Motor neuron (in vitro differentiated cells): Measurements from ENCODE around the gene EIF5AL1. TPM values are rescaled to one million over a fixed set of nuclear protein-coding genes. Genes with fewer than 3 reads are reported as not detected.
A peak's percentile ranks its signal among the peaks of the same experiment; 100 is the strongest.

ENCODE experiments used
- ATAC-seq, 8 experiments: fragments of 200-7000 bp; cut with Tn5 transposase; replicated peaks in 6 of 8; 2 replicates each; pipeline ENCODE4 v1.8.0; 2021; ENCODE audit warnings: mild to moderate bottlenecking in 8 of 8, moderate library complexity in 8 of 8
- H3K27ac ChIP-seq, 2 donors: fragments of 250-450 bp; sonication (Bioruptor Pico); 2 replicates each; pipeline ENCODE4 v1.9.0; 2021; ENCODE audit warnings: antibody characterized with exemption in 2 of 2, mild to moderate bottlenecking in 2 of 2, moderate library complexity in 1 of 2
- H3K4me1 ChIP-seq, 2 donors: fragments of 250-450 bp; sonication (Bioruptor Pico); replicated peaks in 1 of 2; 2 replicates each; pipeline ENCODE4 v1.6.1; 2021; ENCODE audit warnings: antibody characterized with exemption in 2 of 2, mild to moderate bottlenecking in 2 of 2, moderate library complexity in 1 of 2
- H3K4me3 ChIP-seq, 5 donors: fragments of 250-450 bp; sonication (Bioruptor Pico); 2 replicates each; pipeline ENCODE4 v1.9.0; 2021; ENCODE audit warnings: antibody characterized with exemption in 5 of 5, mild to moderate bottlenecking in 5 of 5, moderate library complexity in 4 of 5
- WGBS, 10 experiments: fragments of 450-650 bp; shearing (Covaris generic); methylation state at CpG; one replicate each; pipeline ENCODE4 v1.0.0; 2022; 5-methylcytosine and 5-hydroxymethylcytosine counted together
- in situ Hi-C, 9 experiments: fragments of 400-800 bp; cut with MboI; loops; one replicate each; pipeline ENCODE4 v1.15.0; 2021; ENCODE audit warnings: low sequenced_read_pairs in 9 of 9, low pct_unique_long_range_greater_than_20kb in 2 of 9; ENCODE audit not compliant: unreplicated experiment in 9 of 9
- total RNA-seq, 8 experiments: library from RNA; unstranded; fragments of 300-600 nt; gene quantifications; 2 replicates each; pipeline versions ENCODE4 v1.2.3 to v1.2.4, GENCODE V29; 2022

Gene EIF5AL1
- total RNA-seq, 8 experiments from 2014 or later: 0.05 to 0.66 (median 0.23) TPM

- in situ Hi-C loops: no loop called here
- WGBS, 10 experiments: 54 to 100% (median 81%) methylated on average over 1 to 3 of the region's 3 CpGs
- Histone ChIP-seq H3K27ac (no peak overlapping the region), H3K4me1 (no peaks in the 10 kb centered on the region), H3K4me3 (no peak overlapping the region)
- ATAC-seq: no peak
These were observed 36.5 kb upstream of the EIF5AL1 start for GRCh38 chr10:79475877-79476276.

DNA sequence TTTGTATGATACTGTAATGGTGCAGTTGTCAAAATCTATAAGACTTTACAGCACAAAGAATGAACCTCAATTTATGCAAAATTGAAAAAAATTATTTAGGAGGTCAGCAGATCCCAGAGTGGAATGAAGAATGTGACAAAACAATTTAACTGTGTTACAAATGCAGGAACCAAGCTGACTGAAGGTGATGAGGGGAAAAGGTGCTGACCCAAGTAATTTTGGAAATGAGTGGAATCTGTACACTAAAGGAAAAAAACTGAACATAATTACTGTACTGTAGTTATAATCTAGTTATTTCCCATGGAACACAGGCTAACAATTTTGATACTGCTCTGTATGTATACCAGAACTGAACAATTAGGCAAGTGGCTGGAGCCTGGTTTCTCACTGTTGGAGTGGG is 35.7 kb upstream of the EIF5AL1 start:
- in situ Hi-C loops: no loop called here
- H3K4me3 ChIP-seq: no peak overlapping the region
- no peaks in the 10 kb centered on the region for H3K4me1 ChIP-seq
- no peak for ATAC-seq
- no peak overlapping the region for H3K27ac ChIP-seq

DNA sequence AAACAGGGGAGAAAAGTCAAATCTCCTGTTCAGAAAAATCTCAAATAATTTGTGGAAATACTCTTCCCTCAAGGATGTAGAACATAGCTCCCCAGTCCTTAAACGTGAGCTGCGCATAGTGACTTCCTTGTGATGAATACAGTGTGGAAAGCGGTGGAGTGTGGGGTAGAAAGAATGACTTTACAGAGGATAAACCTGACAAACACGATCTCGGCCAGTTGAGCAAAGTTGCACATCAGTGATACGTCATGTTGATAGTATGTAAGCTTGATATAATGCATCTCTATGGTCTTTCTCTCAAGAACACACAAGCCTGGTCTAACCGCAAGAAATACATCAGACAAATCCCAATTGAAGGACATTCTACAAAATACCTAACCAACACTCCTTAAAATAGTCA is 34.9 kb upstream of the EIF5AL1 start:
- H3K4me1 ChIP-seq: no peaks in the 10 kb centered on the region
- H3K27ac ChIP-seq: no peak overlapping the region
- no peak overlapping the region for H3K4me3 ChIP-seq
- ATAC-seq: no peak
- in situ Hi-C loops: no loop called here
- 53 to 100% (median 82%) methylated on average over 3 to 7 of the region's 7 CpGs; no CpG with 5 or more reads in 1 of the 10 experiments for WGBS, 10 experiments

GRCh38 chr10:79479283-79479909 is 32.9 kb upstream of the EIF5AL1 start:
- no peaks in the 10 kb centered on the region for H3K4me1 ChIP-seq
- ATAC-seq: no peak
- in situ Hi-C loops: no loop called here
- H3K27ac ChIP-seq: no peak overlapping the region
- WGBS, 10 experiments: 48 to 100% (median 80%) methylated on average over 1 to 3 of the region's 3 CpGs; no CpG with 5 or more reads in 1 of the 10 experiments
- no peak overlapping the region for H3K4me3 ChIP-seq

DNA sequence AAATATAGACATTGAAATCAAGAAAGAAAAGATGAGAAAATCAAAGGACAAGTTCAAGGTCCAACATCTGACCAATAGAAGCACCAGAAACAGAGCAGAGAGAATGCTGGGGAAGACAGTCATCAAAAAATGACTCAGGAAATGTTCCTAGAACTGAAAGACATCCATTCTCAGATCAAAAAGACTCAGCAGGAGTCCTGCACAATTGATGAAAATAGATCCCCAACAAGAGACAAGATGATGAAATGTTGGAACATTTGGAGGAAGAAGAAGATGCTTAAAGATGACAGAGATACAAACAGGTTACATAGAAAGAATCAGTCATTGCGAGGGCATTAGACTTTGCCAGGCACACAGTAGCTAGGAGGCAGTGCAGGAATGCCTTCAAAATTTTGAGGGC is 30.0 kb upstream of the EIF5AL1 start:
- peak in 1 of 8 experiments; percentile 25 for ATAC-seq
- Histone ChIP-seq H3K27ac (no peak overlapping the region), H3K4me1 (no peaks in the 10 kb centered on the region), H3K4me3 (no peak overlapping the region)
- in situ Hi-C loops: no loop called here
- WGBS, 10 experiments: 40 to 100% (median 83%) methylated on average over 1 of the region's 1 CpG; no CpG with 5 or more reads in 3 of the 10 experiments

GRCh38 chr10:79482741-79483140 is 29.6 kb upstream of the EIF5AL1 start:
- Histone ChIP-seq H3K4me1 (no peaks in the 10 kb centered on the region), H3K27ac (no peak overlapping the region), H3K4me3 (no peak overlapping the region)
- in situ Hi-C loops: no loop called here
- WGBS, 10 experiments: 17 to 48% (median 32%) methylated on average over 1 to 4 of the region's 4 CpGs; no CpG with 5 or more reads in 1 of the 10 experiments
- no peak for ATAC-seq

DNA sequence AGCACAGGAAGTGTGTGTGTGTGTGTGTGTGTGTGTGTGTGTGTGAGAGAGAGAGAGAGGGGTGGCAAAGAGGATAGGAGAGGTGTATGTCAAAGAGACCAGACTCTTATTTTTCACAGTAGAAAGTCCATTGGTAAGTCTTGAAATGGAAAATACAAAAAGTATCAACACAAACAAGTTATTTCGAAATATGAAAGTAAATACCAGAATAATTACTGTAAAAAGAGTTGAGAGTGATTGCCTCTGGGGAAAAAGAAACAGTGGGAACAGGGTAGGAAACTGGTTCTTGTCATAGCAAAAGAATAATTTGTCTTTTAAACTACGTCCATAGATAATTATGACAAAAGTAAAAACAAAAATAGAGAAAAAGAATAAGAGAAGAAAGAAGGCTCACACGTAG is 29.0 kb upstream of the EIF5AL1 start:
- H3K4me1 ChIP-seq: no peaks in the 10 kb centered on the region
- in situ Hi-C loops: no loop called here
- WGBS, 10 experiments: 35 to 100% (median 89%) methylated on average over 1 to 3 of the region's 3 CpGs; no CpG with 5 or more reads in 1 of the 10 experiments
- no peak overlapping the region for H3K4me3 ChIP-seq
- ATAC-seq: no peak
- no peak overlapping the region for H3K27ac ChIP-seq

GRCh38 chr10:79483948-79484347 is 28.4 kb upstream of the EIF5AL1 start:
- Histone ChIP-seq H3K4me1 (no peaks in the 10 kb centered on the region), H3K27ac (no peak overlapping the region), H3K4me3 (no peak overlapping the region)
- whole genome bisulfite sequencing, 10 experiments: 7 to 100% (median 100%) methylated on average over 1 to 2 of the region's 2 CpGs; no CpG with 5 or more reads in 7 of the 10 experiments
- in situ Hi-C loops: no loop called here
- ATAC-seq: peak in 3 of 8 experiments; percentile 36 to 62 (median 51)

DNA sequence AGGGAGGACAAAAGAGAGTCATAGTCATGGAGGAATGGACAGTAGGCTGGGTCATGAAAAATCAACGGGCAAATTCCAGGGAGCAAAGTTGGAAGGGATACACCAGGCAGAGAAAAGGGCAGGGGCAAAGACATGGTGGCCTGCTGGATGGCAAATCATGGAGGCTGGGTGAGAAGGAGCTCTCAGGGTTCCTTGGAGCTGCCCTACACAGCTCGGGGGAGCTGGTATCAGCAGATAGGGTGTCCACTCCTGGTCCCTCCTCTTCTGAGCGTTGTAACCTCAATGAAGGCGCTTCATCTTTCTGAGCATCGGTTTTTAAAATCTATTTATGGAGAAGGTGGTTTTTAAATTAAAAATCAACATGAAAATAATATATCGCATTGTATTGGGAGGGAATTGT is 27.9 kb upstream of the EIF5AL1 start:
- H3K4me1 ChIP-seq: no peaks in the 10 kb centered on the region
- ATAC-seq: no peak
- no peak overlapping the region for H3K27ac ChIP-seq
- in situ Hi-C loops: no loop called here
- WGBS, 10 experiments: 47 to 100% (median 93%) methylated on average over 1 to 4 of the region's 6 CpGs; no CpG with 5 or more reads in 1 of the 10 experiments
- no peak overlapping the region for H3K4me3 ChIP-seq

DNA sequence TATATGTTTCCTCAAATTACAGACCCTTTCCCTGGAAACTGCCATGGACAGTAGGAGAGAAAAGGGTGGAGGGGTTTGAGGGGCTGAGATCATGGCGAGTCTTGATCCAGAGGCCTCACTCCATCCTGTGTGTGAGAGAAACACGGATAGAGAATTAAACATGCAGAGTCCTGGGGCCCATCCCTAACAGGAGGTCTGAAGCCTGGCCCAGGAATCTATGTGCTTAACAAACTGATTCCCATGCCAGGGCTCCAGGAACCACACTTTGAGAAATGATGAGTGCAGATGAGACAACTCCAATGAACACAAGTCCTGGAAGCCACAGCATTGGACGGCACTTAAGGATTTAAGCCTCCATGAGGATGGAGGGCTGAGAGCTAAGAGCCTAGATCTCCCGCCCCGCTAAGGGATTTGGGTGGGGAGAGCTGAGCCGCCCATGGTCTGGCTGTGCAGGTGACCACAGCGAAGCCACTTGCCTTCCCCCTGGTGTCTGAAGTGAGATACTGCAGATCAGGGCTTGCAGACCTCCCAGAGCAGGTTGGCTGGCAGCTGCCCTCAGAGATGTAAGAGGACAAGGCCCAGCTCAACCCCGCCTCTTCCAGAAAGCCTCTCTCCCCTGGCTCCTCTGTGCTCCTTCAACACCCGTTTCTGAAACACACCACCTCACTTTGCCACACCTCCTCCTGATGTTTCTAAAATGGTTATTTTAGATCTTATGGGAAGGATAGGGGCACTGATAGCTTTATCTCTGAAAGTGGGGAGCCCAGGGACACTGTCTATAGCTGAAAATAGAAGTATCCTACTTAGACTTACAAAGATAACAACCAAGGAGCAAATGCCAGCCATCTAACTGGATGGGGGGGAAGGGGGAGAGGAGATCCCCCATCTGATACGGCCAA is 24.8 kb upstream of the EIF5AL1 start:
- WGBS, 10 experiments: 39 to 100% (median 61%) methylated on average over 1 to 5 of the region's 10 CpGs; no CpG with 5 or more reads in 1 of the 10 experiments
- H3K27ac ChIP-seq: no peak overlapping the region
- no peaks in the 10 kb centered on the region for H3K4me1 ChIP-seq
- ATAC-seq: peak; percentile 39 to 95 (median 86)
- no peak overlapping the region for H3K4me3 ChIP-seq
- in situ Hi-C loops: no loop called here

DNA sequence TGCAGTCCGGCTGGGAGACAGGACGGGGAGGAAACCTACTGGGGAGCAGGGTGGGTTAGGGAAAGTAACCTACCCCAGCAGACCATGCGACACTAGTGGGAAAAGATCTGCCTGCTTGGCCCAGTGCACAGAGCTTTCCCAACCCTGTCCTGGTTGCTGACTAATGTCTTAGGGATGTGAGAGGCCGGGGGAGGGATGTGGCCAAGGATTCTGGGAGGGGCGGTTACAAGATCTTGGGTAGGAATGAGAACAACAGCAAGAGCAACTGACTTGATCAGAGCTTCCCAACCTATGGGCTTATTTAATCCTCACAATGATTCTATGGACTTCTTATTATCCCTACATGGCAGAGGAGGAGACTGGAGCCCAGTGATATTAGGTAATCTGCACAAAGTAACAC is 24.0 kb upstream of the EIF5AL1 start:
- peak in 4 of 8 experiments; percentile 17 to 87 (median 56) for ATAC-seq
- H3K4me3 ChIP-seq: no peak overlapping the region
- no peaks in the 10 kb centered on the region for H3K4me1 ChIP-seq
- 27 to 100% (median 71%) methylated on average over 1 to 3 of the region's 5 CpGs; no CpG with 5 or more reads in 6 of the 10 experiments for WGBS, 10 experiments
- no peak overlapping the region for H3K27ac ChIP-seq
- in situ Hi-C loops: no loop called here

- 80 to 100% (median 100%) methylated on average over 1 to 2 of the region's 3 CpGs; no CpG with 5 or more reads in 4 of the 10 experiments for WGBS, 10 experiments
- no peak overlapping the region for H3K27ac ChIP-seq
- no peak for ATAC-seq
- no peaks in the 10 kb centered on the region for H3K4me1 ChIP-seq
- H3K4me3 ChIP-seq: no peak overlapping the region
- in situ Hi-C loops: no loop called here
These were observed 23.5 kb upstream of the EIF5AL1 start for GRCh38 chr10:79488870-79489269.

GRCh38 chr10:79490400-79491142 is 21.8 kb upstream of the EIF5AL1 start:
- H3K4me1 ChIP-seq: no peaks in the 10 kb centered on the region
- 20 to 80% (median 65%) methylated on average over 1 to 5 of the region's 9 CpGs; no CpG with 5 or more reads in 4 of the 10 experiments for WGBS, 10 experiments
- H3K4me3 ChIP-seq: no peak overlapping the region
- no peak for ATAC-seq
- no peak overlapping the region for H3K27ac ChIP-seq
- in situ Hi-C loops: no loop called here
